HCT116 (cell line): Measurements from ENCODE around the gene PHGDH. TPM values are rescaled to one million over a fixed set of nuclear protein-coding genes. Genes with fewer than 3 reads are reported as not detected.

Source experiments
- ATAC-seq: fragments of 200-7000 bp; cut with Tn5 transposase; 2 replicates; pipeline ENCODE4 v1.9.1; 2020; ENCODE audit warnings: mild to moderate bottlenecking, moderate library complexity
- BruUV-seq: library from RNA; stranded (reverse); fragments of 400-500 nt; replicated peaks from 2 replicates; lab custom pipeline; 2021; lab: Mats Ljungman, UMichigan
- CTCF ChIA-PET: fragments of 300-600 bp; sonication (Branson Sonifier 250); formaldehyde crosslinking; loops from one replicate; lab custom pipeline; 2021; ENCODE audit warnings: antibody characterized with exemption; lab: Charles Lee
- POLR2A ChIA-PET: fragments of 300-600, 350-600 bp; sonication (Branson Sonifier 250); formaldehyde crosslinking; loops from one replicate; lab custom pipeline; 2021; ENCODE audit warnings: antibody characterized with exemption; lab: Charles Lee
- RAD21 ChIA-PET, 2 experiments: fragments of 300-600 bp; sonication (Branson Sonifier 250); formaldehyde crosslinking; loops; one replicate each; lab custom pipeline; 2023; ENCODE audit warnings: low total read pairs in 2 of 2; ENCODE audit not compliant: uncharacterized antibody in 2 of 2, unreplicated experiment in 2 of 2, low non-redundant PET in 1 of 2; lab: Charles Lee
- DNase-seq: peaks from one replicate; pipeline ENCODE4 v3.0.0-alpha.2; 2010; ENCODE audit warnings: low read depth, low spot score
- H2AFZ ChIP-seq: fragments of 200-600 bp; shearing (Covaris generic), sonication (generic); 2 replicates; pipeline ENCODE4 v1.6.1; 2017; ENCODE audit warnings: low read depth, mixed run types, mixed read lengths, antibody characterized with exemption, low read length; ENCODE audit not compliant: poor library complexity, severe bottlenecking
- H3K27ac ChIP-seq: 2 replicates; pipeline ENCODE4 v1.5.1; 2012; ENCODE audit warnings: low read depth, low read length
- H3K27me3 ChIP-seq: fragments of 200-600 bp; sonication (generic); 2 replicates; pipeline ENCODE4 v1.6.1; 2016; ENCODE audit warnings: mixed run types, low read length, mixed read lengths; ENCODE audit not compliant: insufficient read depth
- H3K36me3 ChIP-seq, 2 experiments: fragments of 200-500 bp in 1 of 2; fragments of 200-600 bp in 1 of 2; sonication (Bioruptor generic) in 1 of 2; sonication (generic) in 1 of 2; 2 replicates each; pipeline versions ENCODE4 v1.5.1 to v1.6.1; 2014 to 2016; ENCODE audit warnings: low read length in 2 of 2, inconsistent platforms in 1 of 2, mixed read lengths in 1 of 2, mixed run types in 1 of 2; ENCODE audit not compliant: insufficient read depth in 2 of 2, control insufficient read depth in 1 of 2
- H3K4me1 ChIP-seq, 2 experiments: fragments of 200-600 bp in 1 of 2; sonication (generic) in 1 of 2; 2 replicates each; pipeline versions ENCODE4 v1.5.1 to v1.6.1; 2012 to 2017; ENCODE audit warnings: low read length in 2 of 2, inconsistent platforms in 1 of 2, mild to moderate bottlenecking in 1 of 2, mixed read lengths in 1 of 2, mixed run types in 1 of 2, moderate library complexity in 1 of 2; ENCODE audit not compliant: insufficient read depth in 2 of 2, control insufficient read depth in 1 of 2
- H3K4me2 ChIP-seq: fragments of 200-600 bp; sonication (generic); 2 replicates; pipeline ENCODE4 v1.6.1; 2017; ENCODE audit warnings: mixed run types, low read length, mixed read lengths
- H3K4me3 ChIP-seq, 2 experiments: fragments of 200-600 bp in 1 of 2; sonication (generic) in 1 of 2; replicated peaks in 1 of 2; 2 replicates each; pipeline ENCODE4 v1.5.1; 2011 to 2016; ENCODE audit warnings: low read length in 2 of 2, control low read depth in 1 of 2, low read depth in 1 of 2, mild to moderate bottlenecking in 1 of 2, mixed read lengths in 1 of 2, mixed run types in 1 of 2
- H3K79me2 ChIP-seq: fragments of 200-600 bp; sonication (generic); 2 replicates; pipeline ENCODE4 v1.6.1; 2017; ENCODE audit warnings: mild to moderate bottlenecking, mixed run types, low read length, moderate library complexity, mixed read lengths; ENCODE audit not compliant: insufficient read depth
- H3K9ac ChIP-seq: fragments of 200-600 bp; sonication (generic); 2 replicates; pipeline ENCODE4 v1.6.1; 2016; ENCODE audit warnings: low read length, mixed read lengths
- H3K9me2 ChIP-seq: fragments of 200-600 bp; sonication (generic), shearing (Covaris generic); 2 replicates; pipeline ENCODE4 v1.6.1; 2017; ENCODE audit warnings: mixed run types, mild to moderate bottlenecking, moderate library complexity; ENCODE audit not compliant: insufficient read depth
- H3K9me3 ChIP-seq, 2 experiments: fragments of 200-500 bp in 1 of 2; fragments of 200-600 bp in 1 of 2; sonication (Bioruptor generic) in 1 of 2; sonication (generic) in 1 of 2; 2 replicates each; pipeline ENCODE4 v1.6.1; 2014 to 2017; ENCODE audit warnings: low read length in 2 of 2, mixed read lengths in 2 of 2, inconsistent platforms in 1 of 2, low read depth in 1 of 2, mild to moderate bottlenecking in 1 of 2, mixed run types in 1 of 2, moderate library complexity in 1 of 2; ENCODE audit not compliant: control insufficient read depth in 1 of 2, insufficient read depth in 1 of 2
- H4K20me1 ChIP-seq: fragments of 200-600 bp; sonication (generic), shearing (Covaris generic); 2 replicates; pipeline ENCODE4 v1.6.1; 2017; ENCODE audit warnings: mixed run types, mild to moderate bottlenecking, moderate library complexity; ENCODE audit not compliant: insufficient read depth
- ATF3 ChIP-seq: IDR thresholded peaks from 2 replicates; pipeline ENCODE4 v1.6.1; 2012
- CBX3 ChIP-seq: IDR thresholded peaks from 2 replicates; pipeline ENCODE4 v1.6.1; 2012; ENCODE audit warnings: low read depth
- CEBPB ChIP-seq: IDR thresholded peaks from 2 replicates; pipeline ENCODE4 v1.6.1; 2012; ENCODE audit warnings: low read depth
- CTCF ChIP-seq, 3 experiments: fragments of 200-600 bp in 1 of 3; sonication (generic) in 1 of 3; IDR thresholded peaks in 2 of 3; conservative IDR thresholded peaks in 1 of 3; 2 replicates each; pipeline ENCODE4 v1.5.1; 2012 to 2017; ENCODE audit warnings: low read depth in 2 of 3, low read length in 2 of 3, antibody characterized with exemption in 1 of 3, borderline replicate concordance in 1 of 3, control low read depth in 1 of 3, mild to moderate bottlenecking in 1 of 3, mixed read lengths in 1 of 3, mixed run types in 1 of 3, moderate library complexity in 1 of 3; ENCODE audit not compliant: insufficient read depth in 1 of 3
- ELF1 ChIP-seq: IDR thresholded peaks from 2 replicates; pipeline ENCODE4 v1.6.1; 2012; ENCODE audit warnings: low read depth, borderline replicate concordance
- EZH2 ChIP-seq: fragments of 200-600 bp; sonication (generic); IDR thresholded peaks from 2 replicates; pipeline ENCODE4 v1.6.1; 2017; ENCODE audit warnings: antibody characterized with exemption, mixed run types
- EZH2phosphoT487 ChIP-seq: fragments of 200-600 bp; IDR thresholded peaks from 2 replicates; pipeline ENCODE4 v1.6.1; 2018; ENCODE audit warnings: antibody characterized with exemption, borderline replicate concordance
- FOSL1 ChIP-seq: IDR thresholded peaks from 2 replicates; pipeline ENCODE4 v1.6.1; 2012; ENCODE audit warnings: low read depth
- MAX ChIP-seq: IDR thresholded peaks from 2 replicates; pipeline ENCODE4 v1.6.1; 2012
- POLR2A ChIP-seq: IDR thresholded peaks from 2 replicates; pipeline ENCODE4 v1.7.0; 2011; ENCODE audit warnings: borderline replicate concordance; ENCODE audit not compliant: insufficient read depth, insufficient read length; ENCODE audit errors: extremely low read depth
- POLR2AphosphoS5 ChIP-seq: IDR thresholded peaks from 2 replicates; pipeline ENCODE4 v1.6.1; 2011; ENCODE audit warnings: mild to moderate bottlenecking, low read depth, low read length, moderate library complexity
- RAD21 ChIP-seq: IDR thresholded peaks from 2 replicates; pipeline ENCODE4 v1.6.1; 2012; ENCODE audit warnings: low read depth, mild to moderate bottlenecking
- REST ChIP-seq: IDR thresholded peaks from 2 replicates; pipeline ENCODE4 v1.6.1; 2012; ENCODE audit warnings: low read depth
- SP1 ChIP-seq: IDR thresholded peaks from 2 replicates; pipeline ENCODE4 v1.6.1; 2012; ENCODE audit warnings: low read depth
- SRF ChIP-seq: IDR thresholded peaks from 2 replicates; pipeline ENCODE4 v1.6.1; 2012; ENCODE audit warnings: low read depth
- TCF7L2 ChIP-seq: IDR thresholded peaks from 2 replicates; pipeline ENCODE4 v1.7.0; 2011; ENCODE audit warnings: borderline replicate concordance, inconsistent platforms; ENCODE audit not compliant: insufficient read depth, insufficient read length; ENCODE audit errors: extremely low read depth
- YY1 ChIP-seq: IDR thresholded peaks from 2 replicates; pipeline ENCODE4 v1.6.1; 2011; ENCODE audit warnings: low read length, low read depth, moderate library complexity, mild to moderate bottlenecking; ENCODE audit not compliant: insufficient replicate concordance; ENCODE audit errors: extremely low read depth
- ZBTB33 ChIP-seq: IDR thresholded peaks from 2 replicates; pipeline ENCODE4 v1.6.1; 2011; ENCODE audit warnings: mild to moderate bottlenecking, low read length, moderate library complexity; ENCODE audit not compliant: insufficient replicate concordance; ENCODE audit errors: extremely low read depth
- ZFX ChIP-seq: fragments of 450-650 bp; IDR thresholded peaks from 2 replicates; pipeline ENCODE4 v1.6.1; 2017
- ZNF274 ChIP-seq: fragments of 200-500 bp; sonication (Bioruptor generic); IDR thresholded peaks from 2 replicates; pipeline ENCODE4 v1.6.1; 2014; ENCODE audit warnings: mild to moderate bottlenecking, low read depth, low read length, inconsistent platforms
- intact Hi-C: fragments of 100-400 bp; cut with micrococcal nuclease; formaldehyde crosslinking; loops from 2 replicates; pipeline ENCODE4 v1.10.0; 2022
- total RNA-seq: library from RNA; stranded (reverse); gene quantifications from one replicate; pipeline ENCODE4 v1.2.1, GENCODE V29; 2021; ENCODE audit not compliant: unreplicated experiment

Gene PHGDH
- total RNA-seq, 1 experiment from 2014 or later, result 187 TPM

- no peak for ATAC-seq
These were observed 79.6 kb downstream of the PHGDH start for GRCh38 chr1:119791377-119791776.

More at GRCh38 chr1:119791377-119791776, 79.6 kb downstream of the PHGDH start:
- ChIA-PET RAD21 (no interaction called here), CTCF (interaction anchor here (1.2 kb wide), 1 partner anchor 18 kb away, joined by 4 read pairs; no protein-coding TSS in a partner anchor), POLR2A (interaction anchor here (1.7 kb wide), 1 partner anchor 68 kb away, joined by 3 read pairs; no protein-coding TSS in a partner anchor)
- no TSS peak for BruUV-seq
- no peak for TF ChIP-seq EZH2phosphoT487
- no peak for TF ChIP-seq POLR2AphosphoS5
- TF ChIP-seq TCF7L2, result no peak
- no peak for TF ChIP-seq EZH2
- no peak for TF ChIP-seq CBX3
- no peak for TF ChIP-seq FOSL1
- no peak for TF ChIP-seq ZFX
- TF ChIP-seq ZNF274, result no peak
- no peak for TF ChIP-seq ELF1
- TF ChIP-seq CTCF (IDR thresholded peaks at IDR 0.05 in 2 of 3, conservative IDR thresholded peaks at IDR 0.05 in 1 of 3; ENCODE audit: borderline replicate concordance in 1 of 3, insufficient read depth in 1 of 3, low read depth in 2 of 3, low read length in 2 of 3), result no peak
- no peak for TF ChIP-seq MAX
- TF ChIP-seq POLR2A, result no peak
- no peak for TF ChIP-seq ATF3
- no peak for TF ChIP-seq CEBPB
- no peak for TF ChIP-seq REST
- TF ChIP-seq SP1, result no peak
- no peak for TF ChIP-seq SRF
- TF ChIP-seq ZBTB33, result no peak
- no peak for TF ChIP-seq YY1
- no peak for TF ChIP-seq RAD21
- Histone ChIP-seq H3K4me1 (no peaks in the 10 kb centered on the region), H3K27ac (no peak overlapping the region), H3K9me2 (no peaks in the 10 kb centered on the region), H3K4me2 (no peak overlapping the region), H3K36me3 (no peaks in the 10 kb centered on the region), H2AFZ (no peak overlapping the region), H3K4me3 (no peak overlapping the region), H3K9me3 (no peaks in the 10 kb centered on the region), H3K9ac (no peak overlapping the region), H3K27me3 (no peaks in the 10 kb centered on the region), H3K79me2 (no peaks in the 10 kb centered on the region), H4K20me1 (no peaks in the 10 kb centered on the region)
- no peak for DNase-seq
- intact Hi-C loops, result no loop called here
